Measurements from ENCODE around the gene TAF11.
"Not testable (repeated sequence)": the region's sequence is repeated elsewhere in the genome, so short reads cannot be mapped to it uniquely, and the experiment has no call there.

The TAF11 gene

DNA sequence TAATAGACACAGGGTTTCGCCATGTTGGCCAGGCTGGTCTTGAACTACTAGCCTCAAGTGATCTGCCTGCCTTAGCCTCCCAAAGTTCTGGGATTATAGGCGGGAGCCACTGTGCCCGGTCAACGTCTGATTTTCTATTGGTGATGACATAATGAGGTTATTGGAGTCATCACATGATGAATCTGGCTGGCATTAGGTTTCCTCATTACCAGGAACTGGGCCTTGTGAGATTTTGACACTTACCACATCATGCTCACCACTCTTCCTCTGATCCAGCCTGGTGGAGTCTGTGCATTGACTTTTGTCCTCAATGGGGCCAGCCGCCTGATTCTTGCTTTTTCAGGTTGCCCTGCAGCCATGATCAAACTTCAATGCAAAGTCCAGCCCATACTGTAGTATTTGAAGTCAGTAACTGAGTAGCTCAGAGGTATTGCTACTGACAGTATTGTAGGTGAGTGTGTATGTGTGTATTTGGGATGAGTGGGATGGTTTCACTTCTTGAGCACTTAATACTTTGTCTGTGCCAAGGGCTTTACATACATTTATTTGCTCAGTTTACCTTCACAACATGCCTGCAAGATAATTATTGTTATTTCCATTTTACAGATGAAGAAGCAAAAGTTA is 17.3 kb upstream of the TAF11 start:
- DNase-seq (ENCODE audit: low read depth), result no peak

DNA sequence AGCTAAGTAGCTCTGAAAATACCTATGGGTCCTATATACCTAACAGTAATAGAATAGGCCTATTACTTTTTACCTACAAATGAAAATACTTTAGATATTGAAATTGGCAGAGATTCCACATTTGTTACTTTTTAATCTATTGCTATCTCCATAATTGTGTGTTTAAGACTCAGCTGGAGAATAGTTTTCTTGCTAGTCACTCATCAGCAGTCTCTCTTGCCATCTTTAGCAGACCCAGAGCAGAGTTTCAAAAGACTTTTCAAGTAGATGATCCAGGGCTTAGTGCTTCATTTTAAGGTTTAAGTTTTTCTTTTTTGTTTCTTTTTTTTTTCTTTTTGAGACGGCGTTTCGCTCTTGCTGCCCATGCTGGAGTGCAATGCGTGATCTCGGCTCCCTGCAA is 14.1 kb upstream of the TAF11 start:
- peak; percentile 13 for DNase-seq (ENCODE audit: low read depth)

DNA sequence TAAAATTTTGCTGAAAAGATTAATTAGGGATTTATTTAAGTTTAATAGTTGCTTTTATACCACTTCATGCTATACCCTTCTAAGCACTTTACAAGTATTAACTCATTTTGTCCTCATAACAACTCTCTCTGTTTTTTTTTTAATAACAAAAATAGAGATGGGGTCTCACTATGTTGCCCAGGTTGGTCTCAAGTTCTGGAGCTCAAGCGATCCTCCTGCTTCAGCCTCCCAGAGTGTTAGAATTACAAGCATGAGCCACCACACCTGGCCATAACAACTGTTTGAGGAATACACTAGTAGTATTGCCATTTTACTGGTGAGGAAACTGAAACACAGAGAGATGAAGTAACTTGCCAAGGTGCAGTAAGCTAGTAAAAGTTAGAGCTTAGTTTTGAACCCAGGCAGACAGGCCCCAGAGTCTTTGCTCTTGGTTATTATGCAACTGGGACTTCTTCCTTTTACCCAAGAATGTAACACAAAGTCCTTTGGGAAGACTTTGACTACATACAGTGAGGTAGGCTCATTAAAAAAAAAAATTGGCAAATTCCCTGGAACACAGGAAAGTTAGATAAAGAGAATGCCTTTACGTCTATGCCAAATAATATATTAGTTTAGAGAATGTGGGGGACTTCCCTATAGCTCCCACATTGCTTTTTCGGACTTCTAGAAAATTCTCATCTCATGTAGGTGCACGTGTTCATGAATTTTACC is 12.6 kb upstream of the TAF11 start:
- no peak for DNase-seq (ENCODE audit: low read depth)

DNA sequence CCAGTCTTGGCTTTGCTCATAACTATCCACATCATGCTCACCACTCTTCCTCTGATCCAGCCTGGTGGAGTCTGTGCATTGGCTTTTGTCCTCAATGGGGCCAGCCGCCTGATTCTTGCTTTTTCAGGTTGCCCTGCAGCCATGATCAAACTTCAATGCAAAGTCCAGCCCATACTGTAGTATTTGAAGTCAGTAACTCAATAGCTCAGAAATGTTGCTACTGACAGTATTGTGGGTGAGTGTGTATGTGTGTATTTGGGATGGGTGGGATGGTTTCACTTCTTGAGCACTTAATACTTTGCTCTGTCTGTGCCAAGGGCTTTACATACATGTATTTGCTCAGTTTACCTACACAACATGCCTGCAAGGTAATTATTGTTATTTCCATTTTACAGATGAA is 11.9 kb upstream of the TAF11 start:
- not testable (repeated sequence) for DNase-seq (ENCODE audit: low read depth)

DNA sequence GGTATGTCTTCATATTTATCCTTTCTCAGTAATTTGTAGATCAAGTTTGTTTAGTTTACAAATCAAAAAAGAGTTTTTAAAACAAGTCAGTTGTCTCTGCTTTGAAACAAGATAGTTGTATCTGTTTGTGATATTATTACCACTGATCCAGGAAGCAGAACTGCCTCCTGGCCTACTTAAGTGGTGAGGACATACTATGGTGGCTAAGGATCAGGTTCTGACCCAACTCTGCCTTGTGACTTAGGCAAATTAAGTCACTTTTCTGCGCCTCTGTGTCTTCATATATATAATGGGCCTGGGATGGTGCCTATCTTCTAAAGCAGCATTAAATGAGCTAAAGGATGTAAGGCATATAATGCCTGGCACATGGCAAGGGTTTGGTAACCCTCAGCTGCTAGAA is 9.9 kb upstream of the TAF11 start:
- DNase-seq (ENCODE audit: low read depth), result no peak

DNA sequence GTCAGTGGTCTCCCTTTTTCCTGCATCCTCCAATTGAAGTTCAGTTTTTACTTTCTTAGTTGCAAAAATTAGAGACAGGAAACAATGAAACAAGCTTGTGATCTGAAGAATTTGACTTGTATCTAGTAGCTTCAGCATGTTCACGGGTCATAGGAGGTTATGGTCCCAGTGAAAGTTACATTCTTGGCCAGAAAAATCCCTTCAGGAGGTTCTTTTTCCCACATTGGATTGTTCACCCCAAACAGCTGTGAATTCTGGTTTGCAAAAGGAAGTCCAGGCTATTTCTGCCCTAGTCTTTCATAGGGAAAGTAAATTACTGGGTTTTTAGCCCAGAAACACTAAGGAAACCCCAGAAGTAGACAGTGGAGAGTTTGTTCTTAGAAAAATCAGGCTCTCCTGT is 9.3 kb upstream of the TAF11 start:
- DNase-seq (ENCODE audit: low read depth), result no peak

DNA sequence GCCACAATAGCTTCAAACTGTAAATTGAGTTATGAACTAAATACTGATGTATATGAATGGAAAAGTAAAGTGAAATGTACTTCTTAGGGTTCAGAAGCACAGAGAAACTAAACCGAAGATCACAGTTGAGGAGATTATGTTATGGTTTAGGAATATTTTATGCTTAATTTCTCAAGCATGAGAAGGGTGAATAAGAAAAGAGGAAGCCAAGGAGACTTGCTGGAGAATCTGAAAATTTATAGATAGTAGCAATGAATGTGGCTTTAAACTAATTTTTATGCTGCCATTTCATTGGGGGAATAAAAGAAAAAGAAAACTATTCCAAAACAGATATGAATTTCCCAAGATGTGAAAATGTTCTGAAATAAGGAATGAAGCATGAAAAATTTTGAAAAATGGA is 6.9 kb upstream of the TAF11 start:
- no peak for DNase-seq (ENCODE audit: low read depth)

DNA sequence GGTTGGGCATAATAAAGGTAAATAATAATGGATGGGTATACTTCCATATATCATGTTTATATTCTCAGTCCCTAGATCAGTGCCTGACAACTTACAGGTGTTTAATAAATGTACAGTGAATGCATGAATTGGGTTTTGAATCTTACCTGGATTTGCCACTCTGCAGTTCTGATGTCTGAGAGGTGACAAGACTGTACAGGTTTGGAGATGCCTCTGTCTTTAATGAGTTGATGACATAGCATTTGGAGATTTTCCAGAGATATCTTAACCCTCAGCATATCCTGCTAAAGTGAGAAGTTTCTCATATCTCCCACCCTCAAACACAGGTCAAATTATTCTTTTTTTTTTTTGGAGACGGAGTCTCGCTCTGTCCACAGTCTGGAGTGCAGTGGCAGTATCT is 3.5 kb upstream of the TAF11 start:
- DNase-seq (ENCODE audit: low read depth), result no peak

DNA sequence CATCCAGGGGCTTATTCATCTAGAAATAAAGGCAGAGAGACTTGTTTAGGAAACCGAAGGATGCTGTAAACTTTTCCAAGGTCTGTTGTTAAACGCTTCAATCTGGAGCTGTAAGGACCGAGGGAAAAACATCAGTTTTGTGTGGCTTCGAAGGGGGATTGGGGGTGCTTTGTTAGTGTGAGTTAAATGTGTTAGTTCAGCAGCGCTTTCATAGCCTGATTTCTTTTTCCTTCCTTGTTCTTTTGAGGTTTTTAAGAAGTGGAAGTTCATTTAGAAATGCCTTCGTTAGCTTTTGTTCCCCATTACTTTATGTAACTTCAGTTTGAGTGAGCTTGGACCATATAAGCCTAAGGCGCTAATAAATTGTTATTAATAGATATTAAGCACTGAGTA is 2.7 kb upstream of the TAF11 start:
- no peak for DNase-seq (ENCODE audit: low read depth)

DNA sequence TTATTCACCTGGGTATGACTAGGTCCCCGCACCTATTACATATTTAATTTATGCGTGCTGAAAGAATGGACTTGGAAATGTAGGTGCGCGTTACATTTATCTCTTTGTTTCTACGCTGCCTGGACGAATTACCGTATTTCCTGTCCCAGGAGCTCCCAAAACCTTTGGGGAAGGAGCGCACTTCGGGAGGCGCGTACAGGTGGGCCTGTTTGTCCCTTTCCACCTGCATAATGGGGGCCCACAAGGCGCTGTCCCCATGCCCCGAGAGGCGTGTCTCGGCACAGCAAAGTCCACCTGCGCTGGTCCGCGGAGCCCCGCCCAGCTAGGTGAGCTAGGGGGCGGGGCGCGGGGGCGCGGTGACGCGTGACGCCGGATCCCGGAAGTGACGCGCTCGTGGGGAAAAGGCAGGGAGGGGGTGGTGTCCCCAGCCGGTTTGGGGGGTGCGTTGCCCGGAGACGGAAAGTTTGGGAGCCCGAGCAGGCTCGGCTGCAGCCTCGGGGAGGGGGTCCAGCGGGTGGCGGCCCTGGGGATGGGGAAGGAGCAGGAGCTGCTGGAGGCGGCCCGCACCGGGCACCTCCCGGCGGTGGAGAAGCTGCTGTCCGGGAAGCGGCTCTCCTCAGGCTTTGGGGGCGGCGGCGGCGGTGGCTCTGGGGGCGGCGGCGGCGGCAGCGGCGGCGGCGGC is 1.2 kb upstream of the TAF11 start, which contains the start of gene ANKS1A:
TSS of gene ANKS1A (plus strand) at position 382 of the 682 bp plus-strand sequence. CDS start at position 530, 148 bp downstream.
- DNase-seq (ENCODE audit: low read depth), result peak; percentile 69

DNA sequence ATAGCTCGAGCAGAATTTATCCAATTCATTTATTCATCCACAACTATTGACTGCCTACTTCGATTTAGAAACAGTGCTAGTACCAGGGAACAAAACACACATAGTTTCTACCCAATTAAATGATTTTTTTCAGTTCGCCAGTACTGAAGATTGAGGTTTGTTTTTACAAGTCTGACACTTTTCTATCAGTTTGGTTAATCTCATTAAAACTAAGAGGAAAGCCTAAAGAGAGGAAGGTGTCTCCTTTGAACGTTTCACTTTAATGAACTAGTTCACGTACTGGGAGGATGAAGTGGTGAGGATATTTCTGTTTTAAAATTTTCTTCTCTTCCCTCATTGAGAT is 643 bp upstream of the TAF11 start:
- no peak for DNase-seq (ENCODE audit: low read depth)

DNA sequence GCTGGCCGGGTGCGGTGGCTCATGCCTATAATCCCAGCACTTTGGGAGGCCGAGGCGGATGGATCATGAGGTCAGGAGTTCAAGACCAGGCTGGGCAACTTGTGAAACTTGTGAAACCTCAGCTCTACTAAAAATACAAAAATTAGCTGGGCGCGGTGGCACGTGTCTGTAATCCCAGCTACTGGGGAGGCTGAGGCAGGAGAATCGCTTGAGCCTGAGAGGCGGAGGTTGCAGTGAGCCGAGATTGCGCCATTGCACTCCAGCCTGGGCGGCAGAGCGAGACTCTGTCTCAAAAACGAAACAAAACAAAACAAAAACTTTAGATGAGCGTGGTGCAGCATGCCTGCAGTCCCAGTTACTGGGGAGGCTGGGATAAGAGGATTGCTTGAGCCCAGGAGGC is 2.0 kb downstream of the TAF11 start:
- DNase-seq (ENCODE audit: low read depth), result not testable (repeated sequence)

DNA sequence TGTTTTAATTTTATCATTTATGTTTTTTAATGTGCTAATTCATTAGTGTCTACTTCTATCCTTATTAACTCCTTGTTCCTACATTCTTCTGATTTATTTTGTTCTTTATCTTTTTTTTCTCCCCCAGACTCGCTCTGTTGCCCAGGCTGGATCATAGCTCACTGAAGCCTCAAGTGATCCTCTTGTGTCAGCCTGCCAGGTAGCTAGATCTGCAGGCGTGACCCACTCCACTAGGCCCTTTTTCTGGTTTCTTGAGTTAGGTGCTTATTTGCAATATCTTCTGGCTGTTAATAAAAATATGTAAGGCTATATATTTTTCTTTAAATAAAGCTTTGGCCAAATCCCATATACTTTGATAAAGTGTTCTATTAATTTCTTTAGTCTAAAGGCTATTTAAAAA is 2.8 kb downstream of the TAF11 start:
- no peak for DNase-seq (ENCODE audit: low read depth)

DNA sequence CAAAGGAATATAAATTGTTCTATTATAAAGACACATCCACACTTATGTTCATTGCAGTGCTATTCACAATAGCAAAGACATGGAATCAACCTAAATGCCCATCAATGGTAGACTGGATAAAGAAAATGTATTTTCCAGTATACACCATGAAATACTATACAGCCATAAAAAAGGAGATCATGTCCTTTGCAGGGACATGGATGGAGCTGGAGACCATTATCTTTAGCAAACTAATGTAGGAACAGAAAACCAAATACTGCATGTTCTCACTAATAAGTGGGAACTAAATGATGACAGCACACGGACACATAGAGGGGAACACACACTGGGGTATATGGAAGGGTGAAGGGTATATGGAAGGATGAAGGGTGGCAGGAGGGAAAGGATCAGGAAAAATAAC is 3.8 kb downstream of the TAF11 start:
- not testable (repeated sequence) for DNase-seq (ENCODE audit: low read depth)

DNA sequence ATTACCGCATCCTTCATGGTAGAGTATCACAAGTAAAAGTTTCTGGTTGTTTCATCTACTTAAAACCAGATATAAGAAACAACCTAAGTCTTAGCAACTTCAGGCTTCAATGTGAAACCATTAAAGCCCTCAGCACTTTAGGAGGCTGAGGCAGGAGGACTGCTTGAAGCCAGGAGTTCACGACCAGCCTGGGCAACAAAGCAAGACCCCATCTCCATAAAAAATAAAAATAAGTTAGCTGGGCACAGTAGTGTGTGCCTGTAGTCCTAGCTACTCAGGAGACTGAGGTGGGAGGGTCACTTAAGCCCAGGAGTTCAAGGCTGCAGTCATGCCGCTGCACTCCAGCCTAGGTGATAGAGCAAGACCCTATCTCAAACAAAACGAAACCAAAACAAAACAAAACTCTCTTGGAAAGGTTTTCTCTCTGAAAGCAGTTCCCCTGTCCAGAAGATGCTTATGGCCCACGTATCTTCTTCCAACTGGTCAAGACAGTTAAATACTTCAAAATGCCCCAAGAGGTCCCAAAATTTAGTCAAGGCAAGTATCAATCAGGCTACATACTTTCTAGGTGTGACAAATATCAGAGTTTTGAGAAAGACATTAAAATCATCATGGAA is 9.9 kb downstream of the TAF11 start:
- DNase-seq (ENCODE audit: low read depth), result no peak

DNA sequence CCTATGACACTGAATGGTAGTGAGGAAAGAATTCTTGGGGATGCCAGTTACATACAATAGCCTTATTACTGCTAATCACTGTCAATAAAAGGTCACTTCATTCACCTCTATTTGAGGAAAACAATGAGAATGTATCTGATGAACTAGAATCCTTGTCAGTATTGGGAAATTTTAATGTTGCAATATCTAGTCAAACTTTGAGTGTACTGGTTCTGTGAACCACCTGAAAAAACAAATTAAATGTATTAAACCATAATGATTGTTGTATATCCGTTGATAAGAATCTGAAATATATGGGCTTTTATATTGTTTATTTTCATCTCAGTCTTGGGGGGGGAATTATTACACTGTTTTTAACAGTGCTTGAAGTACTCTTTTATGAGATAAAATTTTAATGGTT is 10.6 kb downstream of the TAF11 start:
- DNase-seq (ENCODE audit: low read depth), result no peak

DNA sequence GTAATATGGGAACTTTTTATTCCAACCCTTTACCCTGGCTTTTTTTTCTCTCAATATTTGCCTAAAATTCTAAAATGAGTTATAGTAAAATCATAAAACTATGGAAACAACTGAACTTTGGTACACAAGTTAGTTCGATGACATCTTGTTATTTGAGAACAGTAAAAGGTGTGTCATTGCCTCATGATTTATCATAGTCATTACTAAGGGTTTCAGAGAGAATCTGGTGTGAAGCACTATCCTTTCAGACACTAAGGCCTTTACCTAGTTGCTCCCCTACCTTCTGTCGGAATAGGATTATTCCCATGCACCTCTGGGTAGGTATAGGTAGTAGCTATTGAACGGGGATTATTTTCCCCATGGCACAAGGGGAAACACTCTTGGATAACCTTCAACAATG is 11.4 kb downstream of the TAF11 start:
- DNase-seq (ENCODE audit: low read depth), result no peak

DNA sequence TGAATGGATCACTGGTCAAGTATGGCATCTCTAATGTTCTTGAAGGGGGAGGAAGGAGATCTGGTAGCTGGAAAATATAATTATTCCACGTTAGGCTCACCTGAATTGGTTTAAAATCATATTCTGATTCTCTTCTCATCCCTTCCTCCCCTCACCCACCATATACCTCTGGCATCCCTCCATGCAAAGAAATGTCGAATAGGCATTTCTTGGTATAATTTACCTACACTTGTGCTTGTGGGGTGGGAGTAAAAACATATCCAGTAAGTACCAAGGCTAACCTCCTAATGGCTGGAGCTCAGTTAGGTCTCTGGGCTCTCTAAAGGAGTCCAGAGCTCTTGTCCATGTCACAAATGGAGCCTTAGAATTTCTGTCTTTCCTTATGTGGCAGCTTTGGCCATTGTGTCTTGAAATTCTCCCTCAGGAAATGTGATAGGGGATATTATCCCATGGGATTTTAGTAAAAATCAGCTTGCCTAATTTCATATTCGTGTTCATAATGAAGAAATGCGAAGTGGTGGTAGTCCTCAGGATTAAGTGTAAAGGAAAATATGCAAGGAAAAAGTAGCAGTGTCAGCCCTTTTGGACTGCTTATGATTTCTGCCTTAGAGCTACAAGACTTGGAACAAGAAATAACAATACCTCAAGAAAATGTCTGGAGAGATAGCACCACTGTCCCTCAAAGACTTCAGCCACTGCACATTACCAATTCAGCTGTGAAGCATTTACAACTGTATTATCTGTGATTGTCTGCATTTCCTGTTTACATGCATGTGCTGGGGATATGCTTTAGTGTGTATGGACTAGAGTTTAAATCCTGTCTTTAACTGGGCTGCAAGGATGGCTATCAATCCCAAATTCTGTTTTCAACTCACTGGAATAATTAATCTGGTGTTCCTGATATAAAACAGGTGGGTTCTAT is 12.3 kb downstream of the TAF11 start:
- DNase-seq (ENCODE audit: low read depth), result no peak

DNA sequence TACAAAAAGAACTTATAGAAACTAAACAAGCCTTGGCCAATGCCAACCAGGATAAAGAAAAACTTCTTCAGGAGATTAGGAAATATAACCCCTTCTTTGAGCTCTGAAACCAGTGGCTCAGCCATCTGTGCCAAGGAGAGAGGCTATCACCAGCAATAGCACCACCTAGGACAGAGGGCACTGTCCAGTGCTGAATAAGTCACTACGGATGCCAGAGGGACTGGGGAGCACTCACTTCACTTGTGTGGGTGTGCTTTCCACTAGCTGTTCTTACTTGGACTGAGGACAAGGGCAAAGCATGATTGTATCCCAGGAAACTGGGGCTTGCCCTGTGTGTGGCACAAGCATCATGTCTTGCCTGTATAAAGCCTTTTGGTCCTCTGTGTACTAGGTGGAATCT is 15.5 kb downstream of the TAF11 start:
- no peak for DNase-seq (ENCODE audit: low read depth)

DNA sequence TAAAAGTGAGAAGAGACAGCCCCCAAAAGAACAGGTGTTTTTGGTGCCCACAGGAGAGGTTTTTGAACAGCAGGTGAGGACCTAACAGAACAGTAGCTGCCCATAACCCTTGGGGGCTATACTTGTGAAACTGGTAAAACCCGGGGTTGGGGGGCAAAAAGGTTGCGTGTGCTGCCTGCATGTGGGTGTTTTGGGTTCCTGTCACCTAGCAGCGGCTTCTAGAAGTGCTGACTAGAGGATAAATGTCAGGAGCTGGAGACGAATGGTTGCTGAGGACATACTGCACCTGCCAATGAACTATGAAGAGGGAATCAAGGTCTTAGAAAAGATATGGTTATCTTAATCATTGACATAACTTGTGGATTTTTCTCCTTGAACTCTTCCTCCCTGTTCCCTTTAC is 16.0 kb downstream of the TAF11 start:
- DNase-seq (ENCODE audit: low read depth), result no peak

DNA sequence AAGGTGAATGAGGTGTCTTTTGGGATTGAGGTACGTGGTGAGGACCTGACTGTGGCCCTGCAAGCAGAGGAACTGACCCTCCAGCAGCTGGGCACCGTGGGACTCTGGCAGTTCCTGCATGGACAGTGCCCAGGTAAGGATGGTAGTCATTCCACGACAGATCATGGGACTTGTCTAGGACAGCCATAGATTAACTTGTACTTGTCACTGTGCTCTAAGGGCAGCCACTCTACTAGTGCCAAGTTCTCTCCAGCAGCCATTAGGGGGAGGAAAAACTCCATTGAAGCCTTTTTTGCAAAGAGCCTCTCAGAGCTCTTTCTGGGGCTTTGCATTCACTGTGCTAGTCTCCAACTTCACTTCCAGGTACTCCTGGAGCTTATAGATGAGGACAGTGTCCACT is 20.4 kb downstream of the TAF11 start:
- peak; percentile 29 for DNase-seq (ENCODE audit: low read depth)

DNA sequence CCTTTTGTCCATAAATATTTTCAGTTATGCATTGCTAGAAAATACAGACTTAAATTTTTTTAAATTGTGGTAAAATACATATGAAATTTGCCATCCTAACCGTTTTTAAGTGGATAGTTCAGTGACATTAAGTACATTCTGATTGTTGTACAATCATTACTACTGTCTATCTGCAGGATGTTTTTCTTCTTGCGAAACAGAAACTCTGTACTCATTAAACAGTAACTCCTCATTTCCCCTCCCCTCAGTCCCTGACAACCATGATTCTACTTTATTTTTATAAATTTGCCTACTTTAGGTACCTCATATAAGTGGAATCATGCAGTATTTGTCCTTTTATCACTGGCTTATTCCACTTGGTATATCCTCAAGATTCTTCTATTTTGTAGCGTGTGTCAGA is 21.3 kb downstream of the TAF11 start:
- DNase-seq (ENCODE audit: low read depth), result no peak
